SH-SY5Y (cell line): Measurements from ENCODE around the gene ANKRD52.

ENCODE experiments used
- GATA2 ChIP-seq: IDR thresholded peaks from 2 replicates; pipeline ENCODE4 v1.6.1; 2011; ENCODE audit warnings: mild to moderate bottlenecking, low read depth, low read length
- GATA3 ChIP-seq: IDR thresholded peaks from 2 replicates; pipeline ENCODE4 v1.6.1; 2011; ENCODE audit warnings: low read depth, mild to moderate bottlenecking, low read length, moderate library complexity

DNA sequence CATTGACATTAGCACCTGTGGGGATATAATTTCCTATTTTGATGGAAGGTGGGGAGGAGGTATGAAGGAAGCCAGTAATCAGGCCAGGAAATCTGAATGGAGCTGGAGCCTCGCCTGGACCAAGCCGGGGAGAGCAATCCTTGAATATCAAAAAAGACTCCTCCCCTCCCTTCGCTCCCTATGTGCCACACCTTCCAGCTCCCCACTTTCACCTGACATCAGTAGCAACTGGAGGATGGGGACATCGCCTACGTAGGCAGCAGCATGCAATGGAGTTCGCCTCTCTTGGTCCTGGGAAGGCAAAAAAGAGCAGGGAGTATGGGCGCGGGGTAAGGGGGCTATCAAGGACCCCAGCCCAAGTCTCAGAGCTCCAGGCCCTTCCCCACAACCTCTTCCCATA is 1.1 kb downstream of the ANKRD52 start:
- TF ChIP-seq GATA3 (no peak), GATA2 (no peak)
